Pancreas (tissue), 10 donors: Measurements from ENCODE around the gene AMIGO2. TPM values are rescaled to one million over a fixed set of nuclear protein-coding genes. Genes with fewer than 3 reads are reported as not detected.
"Not testable (repeated sequence)": the region's sequence is repeated elsewhere in the genome, so short reads cannot be mapped to it uniquely, and the experiment has no call there.

Experiments
- ATAC-seq, 4 donors: fragments of 200-7000 bp; cut with Tn5 transposase; one replicate each; pipeline versions ENCODE4 v1.8.0 to v1.9.1; 2020; ENCODE audit warnings: mild to moderate bottlenecking in 4 of 4, moderate library complexity in 4 of 4
- DNase-seq, 6 donors: peaks; one replicate each; pipeline ENCODE4 v3.0.0-alpha.2; 2020
- FAIRE-seq: peaks from 2 replicates; lab custom pipeline; 2012; peaks lifted over from hg19 to GRCh38; lab: Jason Lieb, UNC
- H3K27ac ChIP-seq, 4 donors: fragments of 200-600 bp; sonication (generic); 1 replicate in 3 of 4; 2 replicates in 1 of 4; pipeline versions ENCODE4 v1.5.0 to v1.8.0; 2020
- H3K27me3 ChIP-seq, 4 donors: fragments of 200-600 bp; one replicate each; pipeline ENCODE4 v1.8.0; 2021
- H3K36me3 ChIP-seq, 3 donors: fragments of 200-600 bp; sonication (generic) in 1 of 3; one replicate each; pipeline versions ENCODE4 v1.5.0 to v1.8.0; 2020 to 2021
- H3K4me1 ChIP-seq, 3 donors: fragments of 200-600 bp; one replicate each; pipeline ENCODE4 v1.8.0; 2021
- H3K4me3 ChIP-seq, 4 donors: fragments of 200-600 bp; sonication (generic) in 2 of 4; one replicate each; pipeline versions ENCODE4 v1.5.0 to v1.8.0; 2020 to 2021
- H3K9me3 ChIP-seq, 4 donors: fragments of 200-600 bp; one replicate each; pipeline ENCODE4 v1.8.0; 2021
- WGBS, 2 donors: extraction: QIAGEN DNeasy Blood & Tissue Kit; methylation state at CpG; one replicate each; pipeline ENCODE4 v1.1.7; 2013; 5-methylcytosine and 5-hydroxymethylcytosine counted together
- intact Hi-C, 3 donors: fragments of 100-400 bp; cut with DNase I; formaldehyde crosslinking; loops; one replicate each; pipeline versions ENCODE4 v1.11.1 to v1.14.2; 2022
- polyA plus RNA-seq, 2 donors: library from polyadenylated mRNA; stranded (reverse); fragments of 200-250 nt; gene quantifications; one replicate each; pipeline ENCODE4 v1.2.3, GENCODE V29; 2013
- total RNA-seq, 6 donors: library from RNA; stranded (reverse); fragmentation: NEBNext Ultra II Directional in 4 of 6; extraction: Animal tissue kit (Norgen Biotek cat#: 25700) in 4 of 6; gene quantifications; one replicate each; pipeline versions ENCODE4 v1.2.1 to v1.2.4, GENCODE V29; 2021 to 2023
- TF ChIP-seq, protein P1 (sequence below), 4 donors: fragments of 200-600 bp; sonication (generic) in 3 of 4; IDR thresholded peaks; one replicate each; pipeline versions ENCODE4 v1.5.0 to v1.8.0; 2021; ENCODE audit warnings: antibody characterized with exemption in 4 of 4
- donor health status: healthy with polysubstance abuse.
- donor health status: DM: no; HTN: no; CAD: no; lungs with moderate emphysema.
- donor health status: DM: no; HTN: no; CAD: no.
- donor health status: control.
- donor health status: control.
- donor health status: Bipolar disorder and iron deficiency.
- donor health status: DM: yes; HTN: yes; CAD: no.
- donor health status: DM: no; HTN: no; CAD: no.
- donor health status: DM: no; HTN: no; CAD: no.
- donor health status: DM: yes; HTN: yes; CAD: no.

Gene AMIGO2
- total and polyA plus RNA-seq, 8 donors, result 1.3 to 7.5 (median 2.2) TPM

DNA sequence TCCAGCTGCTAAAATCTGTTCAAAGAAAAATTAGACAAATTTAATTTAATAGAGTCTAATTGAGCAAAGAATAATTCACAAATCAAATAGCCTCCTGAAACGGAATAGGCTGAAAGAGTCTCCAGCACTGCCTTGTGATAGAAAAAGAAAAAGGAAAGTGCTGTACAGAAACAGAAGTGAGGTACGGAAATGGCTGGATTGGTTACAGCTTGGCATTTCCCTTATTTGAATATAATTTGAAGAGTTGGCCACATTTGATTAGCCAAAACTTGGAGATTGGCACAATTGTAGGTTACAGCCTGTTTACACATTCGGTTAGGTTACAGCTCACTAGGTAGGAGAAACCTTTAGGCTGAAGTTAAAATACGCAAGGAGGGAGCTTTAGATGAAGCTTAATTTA lies 25.1 kb downstream of the AMIGO2 start:
- Histone ChIP-seq H3K36me3 (no peaks in the 10 kb centered on the region), H3K27me3 (no peaks in the 10 kb centered on the region), H3K4me3 (no peak overlapping the region), H3K27ac (no peak overlapping the region), H3K4me1 (no peaks in the 10 kb centered on the region), H3K9me3 (no peaks in the 10 kb centered on the region)
- TF ChIP-seq, protein P1, sequence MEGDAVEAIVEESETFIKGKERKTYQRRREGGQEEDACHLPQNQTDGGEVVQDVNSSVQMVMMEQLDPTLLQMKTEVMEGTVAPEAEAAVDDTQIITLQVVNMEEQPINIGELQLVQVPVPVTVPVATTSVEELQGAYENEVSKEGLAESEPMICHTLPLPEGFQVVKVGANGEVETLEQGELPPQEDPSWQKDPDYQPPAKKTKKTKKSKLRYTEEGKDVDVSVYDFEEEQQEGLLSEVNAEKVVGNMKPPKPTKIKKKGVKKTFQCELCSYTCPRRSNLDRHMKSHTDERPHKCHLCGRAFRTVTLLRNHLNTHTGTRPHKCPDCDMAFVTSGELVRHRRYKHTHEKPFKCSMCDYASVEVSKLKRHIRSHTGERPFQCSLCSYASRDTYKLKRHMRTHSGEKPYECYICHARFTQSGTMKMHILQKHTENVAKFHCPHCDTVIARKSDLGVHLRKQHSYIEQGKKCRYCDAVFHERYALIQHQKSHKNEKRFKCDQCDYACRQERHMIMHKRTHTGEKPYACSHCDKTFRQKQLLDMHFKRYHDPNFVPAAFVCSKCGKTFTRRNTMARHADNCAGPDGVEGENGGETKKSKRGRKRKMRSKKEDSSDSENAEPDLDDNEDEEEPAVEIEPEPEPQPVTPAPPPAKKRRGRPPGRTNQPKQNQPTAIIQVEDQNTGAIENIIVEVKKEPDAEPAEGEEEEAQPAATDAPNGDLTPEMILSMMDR (IDR thresholded peaks at IDR 0.05), result no peak
- intact Hi-C loops, result no loop called here
- no peak for DNase-seq
- 85 to 90% methylated on average over 4 of the region's 4 CpGs for WGBS, 2 donors
- no peak for FAIRE-seq
- ATAC-seq, result no peak

DNA sequence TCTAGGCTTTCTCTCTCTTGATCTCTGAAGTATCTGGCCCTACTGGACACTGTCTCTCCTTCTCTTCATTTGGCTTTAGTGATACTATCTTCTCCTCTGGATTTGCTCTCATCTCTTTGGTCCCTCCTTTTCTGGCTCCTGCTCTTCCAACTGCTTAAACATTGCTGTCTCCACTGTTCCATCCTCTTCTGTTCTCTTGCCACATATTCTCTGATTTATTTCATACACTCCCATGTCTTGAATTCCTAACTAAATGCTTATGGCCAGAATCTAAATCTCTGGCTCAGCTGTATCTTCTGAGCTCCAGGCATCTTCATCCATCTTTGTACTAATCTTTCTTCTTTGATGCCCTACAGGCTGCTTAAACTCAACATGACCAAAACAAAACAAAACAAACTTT lies 25.8 kb downstream of the AMIGO2 start:
- H3K27ac ChIP-seq, result no peak overlapping the region
- intact Hi-C loops, result no loop called here
- no peaks in the 10 kb centered on the region for H3K36me3 ChIP-seq
- no peak for DNase-seq
- ATAC-seq, result no peak
- no peaks in the 10 kb centered on the region for H3K4me1 ChIP-seq
- H3K27me3 ChIP-seq, result no peaks in the 10 kb centered on the region
- H3K4me3 ChIP-seq, result no peak overlapping the region
- TF ChIP-seq, protein P1 (IDR thresholded peaks at IDR 0.05), result no peak
- H3K9me3 ChIP-seq, result no peaks in the 10 kb centered on the region
- no peak for FAIRE-seq

- TF ChIP-seq, protein P1 (IDR thresholded peaks at IDR 0.05), result no peak
- Histone ChIP-seq H3K9me3 (no peaks in the 10 kb centered on the region), H3K36me3 (no peaks in the 10 kb centered on the region), H3K27me3 (no peaks in the 10 kb centered on the region), H3K4me1 (no peaks in the 10 kb centered on the region), H3K27ac (no peak overlapping the region), H3K4me3 (no peak overlapping the region)
- no peak for ATAC-seq
- intact Hi-C loops, result no loop called here
- no peak for DNase-seq
- no peak for FAIRE-seq
- 47 to 61% methylated on average over 2 of the region's 2 CpGs for WGBS, 2 donors
These were observed 27.5 kb downstream of the AMIGO2 start for GRCh38 chr12:47052274-47052673.

DNA sequence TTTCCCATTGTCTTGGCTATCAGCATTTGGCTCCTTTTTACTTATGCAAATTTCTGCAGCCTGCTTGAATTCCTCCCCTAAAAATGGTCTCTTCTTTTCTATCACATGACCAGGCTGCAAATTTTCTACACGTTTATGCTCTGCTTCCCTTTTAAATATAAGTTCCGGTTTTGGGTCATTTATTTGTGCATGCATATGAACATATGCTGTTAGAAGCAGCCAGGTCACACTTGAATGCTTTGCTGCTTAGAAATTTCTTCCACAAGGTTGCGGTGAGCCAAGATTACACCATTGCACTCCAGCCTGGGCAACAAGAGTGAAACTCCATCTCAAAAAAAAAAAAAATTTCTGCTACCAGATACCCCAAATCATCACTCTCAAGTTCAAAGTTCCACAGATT lies 28.5 kb downstream of the AMIGO2 start:
- H3K27me3 ChIP-seq, H3K4me3 ChIP-seq, H3K4me1 ChIP-seq, H3K9me3 ChIP-seq, DNase-seq, FAIRE-seq, H3K36me3 ChIP-seq, H3K27ac ChIP-seq, intact Hi-C loops, ATAC-seq: not testable (repeated sequence)
- WGBS, 2 donors, result 76 to 82% methylated on average over 3 of the region's 3 CpGs

DNA sequence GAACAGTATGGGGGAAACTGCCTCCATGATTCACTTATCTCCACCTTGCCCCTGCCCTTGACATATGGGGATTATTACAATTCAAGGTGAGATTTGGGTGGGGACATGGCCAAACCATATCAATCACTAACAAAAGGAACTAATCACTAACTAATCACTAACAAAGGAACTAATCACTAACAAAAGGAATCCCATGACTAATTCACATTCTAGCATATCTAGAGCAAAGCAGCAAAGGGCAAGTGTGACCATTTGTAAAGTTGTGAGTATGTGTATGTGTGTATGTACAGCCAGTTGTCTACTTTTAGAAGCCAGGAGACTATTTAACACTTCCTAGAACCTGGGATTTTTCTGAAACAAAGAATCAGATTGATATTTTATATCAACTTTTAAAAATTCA lies 31.2 kb downstream of the AMIGO2 start:
- FAIRE-seq (no peak), DNase-seq (no peak), ATAC-seq (no peak)
- Histone ChIP-seq H3K4me1 (no peaks in the 10 kb centered on the region), H3K4me3 (no peak overlapping the region), H3K9me3 (no peaks in the 10 kb centered on the region), H3K27me3 (no peaks in the 10 kb centered on the region), H3K36me3 (no peaks in the 10 kb centered on the region), H3K27ac (no peak overlapping the region)
- TF ChIP-seq, protein P1 (IDR thresholded peaks at IDR 0.05), result no peak
- intact Hi-C loops, result no loop called here

- Histone ChIP-seq H3K36me3 (no peaks in the 10 kb centered on the region), H3K27ac (no peak overlapping the region), H3K27me3 (no peaks in the 10 kb centered on the region), H3K4me3 (no peak overlapping the region), H3K4me1 (peaks cover 8 to 30% (median 23%) of the 10 kb centered on the region in 3 donors), H3K9me3 (no peaks in the 10 kb centered on the region)
- ATAC-seq (no peak), FAIRE-seq (no peak), DNase-seq (no peak)
- TF ChIP-seq, protein P1 (IDR thresholded peaks at IDR 0.05), result no peak
- intact Hi-C loops, result no loop called here
- WGBS, 2 donors, result 86 to 93% methylated on average over 4 of the region's 4 CpGs
These were observed 38.4 kb downstream of the AMIGO2 start for GRCh38 chr12:47041327-47041726.
